GM12873 (cell line): Measurements from ENCODE around the gene CAPN8.

Experiments used
- CTCF ChIP-seq: IDR thresholded peaks from 2 replicates; pipeline ENCODE4 v1.5.1; 2012; ENCODE audit warnings: low read depth, mild to moderate bottlenecking, moderate library complexity, low read length, control low read depth; ENCODE audit not compliant: insufficient read depth; ENCODE audit errors: missing control alignments

The CAPN8 gene

GRCh38 chr1:223521150-223521549, 144.4 kb downstream of the CAPN8 start:
- TF ChIP-seq CTCF: no peak

DNA sequence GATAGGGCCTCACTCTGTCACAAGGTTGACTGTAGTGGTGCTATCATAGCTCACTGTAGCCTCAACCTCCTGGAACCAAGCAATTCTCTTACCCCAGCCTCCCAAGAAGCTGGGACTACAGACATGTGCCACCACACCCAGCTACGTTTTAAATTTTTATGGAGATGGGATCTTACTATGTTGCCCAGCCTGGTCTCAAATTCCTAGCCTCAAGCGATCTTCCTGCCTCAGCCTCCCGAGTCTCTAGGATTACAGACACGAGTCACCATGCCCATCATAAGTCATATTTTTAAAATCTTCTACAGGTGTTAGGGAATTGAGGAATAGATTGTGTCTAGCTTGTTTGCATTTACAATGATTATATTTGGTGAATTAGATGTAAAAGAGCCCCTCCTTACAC, 145.3 kb downstream of the CAPN8 start:
- no peak for TF ChIP-seq CTCF

GRCh38 chr1:223519116-223519515, 146.4 kb downstream of the CAPN8 start:
- TF ChIP-seq CTCF: no peak

DNA sequence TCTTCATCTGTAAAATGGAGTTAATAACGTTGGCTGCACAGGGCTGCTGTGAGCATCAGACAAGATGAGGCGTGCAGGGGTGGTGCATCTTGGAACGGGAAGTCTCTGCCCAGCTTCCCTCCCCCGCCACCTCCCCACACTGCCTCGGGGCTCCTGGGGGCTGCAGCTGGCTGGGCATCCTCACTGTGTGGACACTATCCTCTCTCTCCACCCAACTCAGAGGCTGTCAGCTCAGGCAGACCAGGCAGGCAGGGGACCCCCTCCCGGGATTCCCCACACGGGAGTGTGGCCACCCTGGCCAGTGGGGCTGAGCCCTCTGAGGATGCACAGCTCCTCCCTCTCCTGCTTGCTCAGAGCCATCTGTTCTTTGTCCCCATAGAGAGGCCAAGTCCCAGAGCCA, 149.6 kb downstream of the CAPN8 start:
- TF ChIP-seq CTCF: no peak

DNA sequence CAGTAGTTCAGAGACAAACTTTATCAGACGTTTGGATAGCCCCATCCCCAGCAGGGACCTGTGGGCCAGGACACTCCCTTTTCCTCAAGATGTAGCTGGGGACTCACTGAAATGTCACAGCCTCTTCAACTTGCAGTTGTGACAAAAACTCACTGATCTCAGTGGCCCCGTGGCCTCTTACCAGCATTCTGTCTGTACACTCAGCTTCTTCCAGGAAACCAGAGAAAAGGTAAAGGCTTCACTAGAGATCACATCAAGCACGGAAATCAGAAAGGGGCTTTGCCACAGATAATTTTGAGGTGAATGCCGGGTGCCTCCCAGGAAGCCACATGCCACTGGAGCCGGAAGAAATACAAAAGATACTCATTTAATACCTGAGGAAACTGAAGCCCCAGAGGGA, 150.1 kb downstream of the CAPN8 start:
- TF ChIP-seq CTCF: no peak

DNA sequence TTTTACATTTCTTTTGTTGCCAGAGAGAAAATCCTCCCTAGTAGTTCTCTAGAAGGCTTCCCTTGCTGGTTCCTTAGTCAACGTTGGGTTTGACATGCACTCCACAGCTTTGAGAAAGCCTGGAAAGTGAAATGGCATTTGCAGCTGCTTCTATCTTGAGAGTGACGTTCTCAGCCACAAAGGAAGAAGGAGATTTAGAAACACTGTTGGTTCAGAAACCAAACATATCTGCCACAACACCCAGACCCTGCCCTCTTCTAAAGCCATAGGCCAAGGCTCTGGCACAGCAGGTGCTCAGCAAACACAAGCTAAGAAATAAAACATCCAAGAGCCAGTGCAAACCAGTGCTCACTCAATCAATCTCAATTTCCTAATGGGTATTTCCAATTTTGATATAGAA, 150.9 kb downstream of the CAPN8 start:
- TF ChIP-seq CTCF: no peak

DNA sequence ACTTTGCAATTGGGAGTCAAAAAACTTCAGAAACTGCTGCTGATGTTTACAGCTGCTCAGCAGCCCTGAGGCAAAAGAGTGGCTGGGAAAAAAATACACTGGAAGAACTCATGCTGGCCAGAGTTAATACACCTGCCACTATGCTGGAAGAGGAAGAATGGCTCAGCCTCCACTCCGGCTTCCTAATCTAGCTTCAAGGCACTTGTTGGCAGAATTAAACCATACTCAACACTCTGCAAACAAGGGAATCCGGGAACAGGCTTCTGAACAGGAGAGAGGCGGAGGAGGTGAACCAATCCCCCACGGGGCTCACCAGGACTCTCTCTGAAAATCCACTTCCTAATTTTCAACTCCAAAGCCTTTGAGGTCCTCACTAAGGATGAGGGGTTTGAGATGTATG, 152.2 kb downstream of the CAPN8 start:
- TF ChIP-seq CTCF: no peak

- no peak for TF ChIP-seq CTCF
Observed at GRCh38 chr1:223512057-223512456, 153.4 kb downstream of the CAPN8 start.
